Mucosa of gallbladder (tissue), 1 donor: ENCODE results near the gene CREB5. TPM values are rescaled to one million over a fixed set of nuclear protein-coding genes. Genes with fewer than 3 reads are reported as not detected.
"Not testable (repeated sequence)": the region's sequence is repeated elsewhere in the genome, so short reads cannot be mapped to it uniquely, and the experiment has no call there.

Experiments
- DNase-seq: peaks from one replicate; pipeline ENCODE4 v3.0.0-alpha.2; 2020; ENCODE audit warnings: low spot score
- total RNA-seq: library from RNA; stranded (reverse); gene quantifications from one replicate; pipeline ENCODE4 v1.2.1, GENCODE V29; 2021
- donor health status: DM: no; HTN: no; CAD: no.

Gene CREB5
- total RNA-seq, 1 donor from 2014 or later = 22.5 TPM

- no peak for DNase-seq
These were observed 196.4 kb downstream of the CREB5 start for GRCh38 chr7:28608731-28609130.

- DNase-seq = no peak
These were observed 197.3 kb downstream of the CREB5 start for GRCh38 chr7:28609608-28610007.

GRCh38 chr7:28611399-28611897 is 199.1 kb downstream of the CREB5 start:
- not testable (repeated sequence) for DNase-seq

GRCh38 chr7:28613262-28613661 is 200.9 kb downstream of the CREB5 start:
- no peak for DNase-seq

GRCh38 chr7:28615091-28615490 is 202.8 kb downstream of the CREB5 start:
- DNase-seq = no peak

GRCh38 chr7:28617308-28617880 is 205.1 kb downstream of the CREB5 start:
- DNase-seq = no peak

GRCh38 chr7:28618383-28618782 is 206.1 kb downstream of the CREB5 start:
- DNase-seq = no peak

- no peak for DNase-seq
These were observed 206.9 kb downstream of the CREB5 start for GRCh38 chr7:28619256-28619655.

- no peak for DNase-seq
These were observed 209.1 kb downstream of the CREB5 start for GRCh38 chr7:28621369-28621841.

GRCh38 chr7:28623105-28623730 is 210.9 kb downstream of the CREB5 start:
- DNase-seq = no peak

- DNase-seq = no peak
These were observed 211.5 kb downstream of the CREB5 start for GRCh38 chr7:28623863-28624262.

- DNase-seq = no peak
These were observed 213.1 kb downstream of the CREB5 start for GRCh38 chr7:28625432-28625831.

- DNase-seq = no peak
These were observed 213.9 kb downstream of the CREB5 start for GRCh38 chr7:28626221-28626620.

GRCh38 chr7:28626624-28627262 is 214.4 kb downstream of the CREB5 start:
- no peak for DNase-seq

GRCh38 chr7:28627263-28627653 is 214.9 kb downstream of the CREB5 start:
- no peak for DNase-seq

GRCh38 chr7:28627896-28628295 is 215.6 kb downstream of the CREB5 start:
- DNase-seq = no peak

GRCh38 chr7:28629216-28629842 is 217.0 kb downstream of the CREB5 start:
- DNase-seq = no peak

GRCh38 chr7:28630350-28630749 is 218.0 kb downstream of the CREB5 start:
- DNase-seq = no peak

GRCh38 chr7:28631995-28632394 is 219.7 kb downstream of the CREB5 start:
- DNase-seq = no peak

- no peak for DNase-seq
These were observed 226.6 kb downstream of the CREB5 start for GRCh38 chr7:28638914-28639313.

- DNase-seq = no peak
These were observed 227.7 kb downstream of the CREB5 start for GRCh38 chr7:28640001-28640400.

GRCh38 chr7:28641752-28642545 is 229.6 kb downstream of the CREB5 start:
- no peak for DNase-seq
